Activated CD8-positive, alpha-beta T cell treated with anti-CD3 and anti-CD28 coated beads for 36 hours (primary cell): ENCODE measurements around the gene UGGT1. TPM values are rescaled to one million over a fixed set of nuclear protein-coding genes. Genes with fewer than 3 reads are reported as not detected.

ENCODE experiments used
- ATAC-seq: fragments of 200-7000 bp; cut with Tn5 transposase; one replicate; pipeline ENCODE4 v1.10.0; 2021; ENCODE audit warnings: mild to moderate bottlenecking, moderate library complexity
- CTCF ChIA-PET: fragments of 350-600 bp; sonication (Branson Sonifier 250); formaldehyde crosslinking; loops from one replicate; lab custom pipeline; 2021; ENCODE audit warnings: antibody characterized with exemption; lab: Charles Lee
- POLR2A ChIA-PET: fragments of 350-600 bp; sonication (Branson Sonifier 250); formaldehyde crosslinking; loops from one replicate; lab custom pipeline; 2021; ENCODE audit warnings: antibody characterized with exemption; lab: Charles Lee
- DNase-seq: peaks from one replicate; pipeline ENCODE4 v3.0.0-alpha.2; 2020
- H3K27ac Mint-ChIP-seq: one replicate; pipeline ENCODE4 v1.8.0; 2021; ENCODE audit warnings: mild to moderate bottlenecking, mixed read lengths
- H3K27me3 Mint-ChIP-seq: one replicate; pipeline ENCODE4 v1.8.0; 2021; ENCODE audit warnings: mixed read lengths
- H3K36me3 Mint-ChIP-seq: one replicate; pipeline ENCODE4 v1.8.0; 2021; ENCODE audit warnings: low read depth, mixed read lengths
- H3K4me1 Mint-ChIP-seq: one replicate; pipeline ENCODE4 v1.8.0; 2021; ENCODE audit warnings: low read depth, mixed read lengths
- H3K4me3 Mint-ChIP-seq: one replicate; pipeline ENCODE4 v1.8.0; 2021; ENCODE audit warnings: mild to moderate bottlenecking, moderate library complexity, mixed read lengths
- H3K9me3 Mint-ChIP-seq: one replicate; pipeline ENCODE4 v1.8.0; 2021; ENCODE audit warnings: mixed read lengths
- intact Hi-C: fragments of 100-400 bp; cut with micrococcal nuclease; formaldehyde crosslinking; loops from one replicate; pipeline ENCODE4 v1.10.0; 2022
- total RNA-seq, 2 experiments: library from RNA; stranded (reverse); gene quantifications; one replicate each; pipeline ENCODE4 v1.2.3, GENCODE V29; 2021
- TF ChIP-seq, protein P1 (sequence below): fragments of 200-600 bp; IDR thresholded peaks from one replicate; pipeline ENCODE4 v1.8.0; 2022; ENCODE audit warnings: antibody characterized with exemption, mild to moderate bottlenecking

UGGT1 gene
- total RNA-seq, 2 experiments from 2014 or later: 47.7 to 51.6 TPM

GRCh38 chr2:128134573-128134972 is 43.6 kb downstream of the UGGT1 start:
- no peaks in the 10 kb centered on the region for H3K27me3 Mint-ChIP-seq
- DNase-seq: no peak
- peaks cover 48% of the 10 kb centered on the region for H3K36me3 Mint-ChIP-seq
- H3K4me3 Mint-ChIP-seq: no peak overlapping the region
- peak; percentile 30 for ATAC-seq
- H3K4me1 Mint-ChIP-seq: peaks cover 3% of the 10 kb centered on the region
- H3K9me3 Mint-ChIP-seq: no peaks in the 10 kb centered on the region
- ChIA-PET CTCF (interaction anchor here (1.1 kb wide), 1 partner anchor 9 kb away, joined by 3 read pairs; no protein-coding TSS in a partner anchor), POLR2A (no interaction called here)
- TF ChIP-seq, protein P1, sequence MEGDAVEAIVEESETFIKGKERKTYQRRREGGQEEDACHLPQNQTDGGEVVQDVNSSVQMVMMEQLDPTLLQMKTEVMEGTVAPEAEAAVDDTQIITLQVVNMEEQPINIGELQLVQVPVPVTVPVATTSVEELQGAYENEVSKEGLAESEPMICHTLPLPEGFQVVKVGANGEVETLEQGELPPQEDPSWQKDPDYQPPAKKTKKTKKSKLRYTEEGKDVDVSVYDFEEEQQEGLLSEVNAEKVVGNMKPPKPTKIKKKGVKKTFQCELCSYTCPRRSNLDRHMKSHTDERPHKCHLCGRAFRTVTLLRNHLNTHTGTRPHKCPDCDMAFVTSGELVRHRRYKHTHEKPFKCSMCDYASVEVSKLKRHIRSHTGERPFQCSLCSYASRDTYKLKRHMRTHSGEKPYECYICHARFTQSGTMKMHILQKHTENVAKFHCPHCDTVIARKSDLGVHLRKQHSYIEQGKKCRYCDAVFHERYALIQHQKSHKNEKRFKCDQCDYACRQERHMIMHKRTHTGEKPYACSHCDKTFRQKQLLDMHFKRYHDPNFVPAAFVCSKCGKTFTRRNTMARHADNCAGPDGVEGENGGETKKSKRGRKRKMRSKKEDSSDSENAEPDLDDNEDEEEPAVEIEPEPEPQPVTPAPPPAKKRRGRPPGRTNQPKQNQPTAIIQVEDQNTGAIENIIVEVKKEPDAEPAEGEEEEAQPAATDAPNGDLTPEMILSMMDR: no peak
- intact Hi-C loops: no loop called here
- no peak overlapping the region for H3K27ac Mint-ChIP-seq

GRCh38 chr2:128137094-128137616 is 46.2 kb downstream of the UGGT1 start:
- no peaks in the 10 kb centered on the region for H3K27me3 Mint-ChIP-seq
- CTCF ChIA-PET: no interaction called here
- DNase-seq (no peak), ATAC-seq (no peak)
- peaks cover 48% of the 10 kb centered on the region for H3K36me3 Mint-ChIP-seq
- no peak overlapping the region for H3K4me3 Mint-ChIP-seq
- peaks cover 3% of the 10 kb centered on the region for H3K4me1 Mint-ChIP-seq
- intact Hi-C loops: no loop called here
- TF ChIP-seq, protein P1: no peak
- POLR2A ChIA-PET: no interaction called here
- H3K27ac Mint-ChIP-seq: no peak overlapping the region
- no peaks in the 10 kb centered on the region for H3K9me3 Mint-ChIP-seq

- Mint-ChIP-seq H3K9me3 (no peaks in the 10 kb centered on the region), H3K36me3 (peaks cover 40% of the 10 kb centered on the region), H3K27me3 (no peaks in the 10 kb centered on the region), H3K27ac (no peak overlapping the region), H3K4me1 (no peaks in the 10 kb centered on the region), H3K4me3 (no peak overlapping the region)
- no peak for DNase-seq
- POLR2A ChIA-PET: no interaction called here
- intact Hi-C loops: no loop called here
- TF ChIP-seq, protein P1: no peak
- no peak for ATAC-seq
- CTCF ChIA-PET: no interaction called here
Measured at GRCh38 chr2:128139624-128140023, 48.6 kb downstream of the UGGT1 start.

- Mint-ChIP-seq H3K4me1 (no peaks in the 10 kb centered on the region), H3K27ac (no peak overlapping the region), H3K36me3 (peaks cover 22% of the 10 kb centered on the region), H3K4me3 (no peak overlapping the region), H3K27me3 (no peaks in the 10 kb centered on the region), H3K9me3 (no peaks in the 10 kb centered on the region)
- TF ChIP-seq, protein P1: no peak
- POLR2A ChIA-PET: no interaction called here
- intact Hi-C loops: no loop called here
- ATAC-seq: no peak
- DNase-seq: no peak
- CTCF ChIA-PET: interaction anchor here (1.0 kb wide), 1 partner anchor 11 kb away, joined by 3 read pairs; no protein-coding TSS in a partner anchor
Measured at GRCh38 chr2:128145651-128146050, 54.7 kb downstream of the UGGT1 start.

GRCh38 chr2:128153786-128154185 is 62.8 kb downstream of the UGGT1 start:
- DNase-seq: no peak
- ChIA-PET CTCF (interaction anchor here (1.0 kb wide), 1 partner anchor 10 kb away, joined by 4 read pairs; no protein-coding TSS in a partner anchor), POLR2A (interaction anchor here (1.6 kb wide), 1 partner anchor 11 kb away, joined by 4 read pairs; no protein-coding TSS in a partner anchor)
- TF ChIP-seq, protein P1: no peak
- H3K27me3 Mint-ChIP-seq: no peaks in the 10 kb centered on the region
- intact Hi-C loops: no loop called here
- no peak for ATAC-seq
- no peak overlapping the region for H3K4me3 Mint-ChIP-seq
- H3K4me1 Mint-ChIP-seq: no peaks in the 10 kb centered on the region
- peaks cover 36% of the 10 kb centered on the region for H3K36me3 Mint-ChIP-seq
- H3K27ac Mint-ChIP-seq: no peak overlapping the region
- no peaks in the 10 kb centered on the region for H3K9me3 Mint-ChIP-seq
